Posterior cingulate gyrus (tissue), 11 donors: Measurements from ENCODE around the gene TMEM235.

Experiments used
- DNase-seq, 10 donors: peaks; one replicate each; pipeline versions ENCODE4 v3.0.0 to v3.0.0-alpha.2; 2020 to 2021; ENCODE audit warnings: mixed read lengths in 3 of 10
- intact Hi-C: fragments of 100-400 bp; cut with DNase I; formaldehyde crosslinking; loops from one replicate; pipeline ENCODE4 v1.15.1; 2023

TMEM235 gene

GRCh38 chr17:78266771-78267170 lies 35.3 kb downstream of the TMEM235 start:
- intact Hi-C loops, result no loop called here
- DNase-seq, result no peak

- intact Hi-C loops, result no loop called here
- no peak for DNase-seq
Measured at GRCh38 chr17:78267253-78268073, 36.0 kb downstream of the TMEM235 start.

- intact Hi-C loops, result no loop called here
- DNase-seq, result no peak
Measured at GRCh38 chr17:78268191-78268874, 36.9 kb downstream of the TMEM235 start.

GRCh38 chr17:78268951-78269905 lies 37.8 kb downstream of the TMEM235 start:
- intact Hi-C loops, result no loop called here
- DNase-seq, result no peak

- DNase-seq, result no peak
- intact Hi-C loops, result no loop called here
Measured at GRCh38 chr17:78269955-78270381, 38.5 kb downstream of the TMEM235 start.

GRCh38 chr17:78271419-78272170 lies 40.2 kb downstream of the TMEM235 start:
- DNase-seq, result no peak
- intact Hi-C loops, result no loop called here

- DNase-seq, result peak in 1 of 10 donors; percentile 34
- intact Hi-C loops, result no loop called here
Measured at GRCh38 chr17:78272181-78272913, 40.9 kb downstream of the TMEM235 start.

- intact Hi-C loops, result no loop called here
- no peak for DNase-seq
Measured at GRCh38 chr17:78272914-78273258, 41.5 kb downstream of the TMEM235 start.

GRCh38 chr17:78273813-78274212 lies 42.4 kb downstream of the TMEM235 start:
- DNase-seq, result no peak
- intact Hi-C loops, result no loop called here

GRCh38 chr17:78275355-78275754 lies 43.9 kb downstream of the TMEM235 start:
- no peak for DNase-seq
- intact Hi-C loops, result no loop called here

- no peak for DNase-seq
- intact Hi-C loops, result no loop called here
Measured at GRCh38 chr17:78276098-78276887, 44.9 kb downstream of the TMEM235 start.

- DNase-seq, result peak in 1 of 10 donors; percentile 40
- intact Hi-C loops, result no loop called here
Measured at GRCh38 chr17:78278139-78278741, 46.8 kb downstream of the TMEM235 start.

- intact Hi-C loops, result no loop called here
- peak in 1 of 10 donors; percentile 25 for DNase-seq
Measured at GRCh38 chr17:78279360-78279990, 48.0 kb downstream of the TMEM235 start.

GRCh38 chr17:78281249-78281845 lies 49.9 kb downstream of the TMEM235 start:
- intact Hi-C loops, result no loop called here
- DNase-seq, result peak in 6 of 10 donors; percentile 9 to 90 (median 74)

GRCh38 chr17:78284146-78284545 lies 52.7 kb downstream of the TMEM235 start:
- DNase-seq, result peak in 1 of 10 donors; percentile 11
- intact Hi-C loops, result no loop called here

- intact Hi-C loops, result no loop called here
Measured at GRCh38 chr17:78289004-78289403, 57.6 kb downstream of the TMEM235 start.

GRCh38 chr17:78289802-78290363 lies 58.5 kb downstream of the TMEM235 start:
- DNase-seq, result peak; percentile 38 to 94 (median 73)
- intact Hi-C loops, result loop anchor here (2.0 kb wide), 1 partner anchor 131 kb away; no protein-coding TSS in a partner anchor

More at GRCh38 chr17:78289004-78289403, 57.6 kb downstream of the TMEM235 start:
- DNase-seq, result peak in 1 of 10 donors; percentile 35
